Inferior parietal cortex (tissue), 1 donor: ENCODE results near the gene DNAJB11.
"Not testable (repeated sequence)": the region's sequence is repeated elsewhere in the genome, so short reads cannot be mapped to it uniquely, and the experiment has no call there.

ENCODE experiments used
- DNase-seq: peaks from one replicate; pipeline ENCODE4 v3.0.0-alpha.2; 2016; ENCODE audit errors: extremely low spot score

The DNAJB11 gene

GRCh38 chr3:186618318-186618938, 47.9 kb downstream of the DNAJB11 start:
- no peak for DNase-seq

DNA sequence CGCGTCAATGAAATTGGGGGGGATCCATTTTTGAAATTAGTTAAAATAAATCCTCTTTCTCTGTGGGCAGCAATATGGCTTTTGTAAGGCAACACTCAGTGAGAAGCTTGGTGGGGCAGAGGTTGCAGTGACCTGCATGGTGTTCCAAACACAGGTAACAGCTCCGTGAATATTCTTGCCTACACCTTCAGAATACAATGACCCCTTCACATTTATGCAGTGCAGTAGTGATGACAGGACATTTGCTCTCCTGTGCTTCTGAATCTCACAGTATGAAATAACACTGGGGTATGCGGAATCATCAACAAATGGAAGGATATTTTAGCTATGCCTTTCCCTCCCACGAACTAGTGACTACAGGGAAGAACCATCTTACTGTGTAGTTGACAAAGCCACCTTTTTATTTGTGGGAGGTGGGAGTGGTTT, 49.3 kb downstream of the DNAJB11 start:
- no peak for DNase-seq

DNA sequence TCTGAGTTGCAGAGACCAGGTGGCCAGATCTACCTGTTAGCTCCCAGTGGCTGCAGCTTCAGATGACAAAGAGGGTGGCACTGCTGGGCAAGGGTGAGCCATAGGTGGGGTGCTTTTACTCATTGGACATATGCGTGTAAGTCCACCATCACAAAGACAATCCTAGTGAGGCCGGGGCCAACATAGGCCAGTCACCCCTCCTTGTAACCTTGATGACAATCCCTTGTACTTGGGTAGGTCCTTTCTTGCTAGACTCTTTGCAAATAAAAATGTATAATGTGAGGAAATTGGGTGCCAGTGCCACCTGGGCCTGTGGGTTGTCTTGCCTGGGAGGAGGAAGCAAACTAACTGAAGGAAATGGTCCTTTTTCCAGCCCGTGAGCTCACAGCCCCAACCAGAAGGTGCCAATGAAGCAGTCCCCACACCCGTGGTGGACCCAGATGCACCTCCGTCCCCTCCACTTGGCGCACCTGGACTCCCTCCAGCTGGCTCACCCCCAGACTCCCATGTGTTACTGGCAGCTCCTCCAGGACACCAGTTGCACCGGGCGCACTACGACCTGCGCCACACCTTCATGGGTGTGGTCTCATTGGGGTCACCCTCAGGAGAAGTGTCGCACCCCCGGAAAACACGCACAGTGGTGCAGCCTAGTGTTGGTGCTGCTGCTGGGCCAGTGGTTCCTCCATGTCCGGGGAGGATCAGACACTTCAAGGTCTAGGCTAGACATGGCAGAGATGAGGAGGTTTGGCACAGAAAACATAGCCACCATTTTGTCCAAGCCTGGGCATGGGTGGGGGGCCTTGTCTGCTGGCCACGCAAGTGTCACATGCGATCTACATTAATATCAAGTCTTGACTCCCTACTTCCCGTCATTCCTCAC, 49.9 kb downstream of the DNAJB11 start:
- DNase-seq = no peak

DNA sequence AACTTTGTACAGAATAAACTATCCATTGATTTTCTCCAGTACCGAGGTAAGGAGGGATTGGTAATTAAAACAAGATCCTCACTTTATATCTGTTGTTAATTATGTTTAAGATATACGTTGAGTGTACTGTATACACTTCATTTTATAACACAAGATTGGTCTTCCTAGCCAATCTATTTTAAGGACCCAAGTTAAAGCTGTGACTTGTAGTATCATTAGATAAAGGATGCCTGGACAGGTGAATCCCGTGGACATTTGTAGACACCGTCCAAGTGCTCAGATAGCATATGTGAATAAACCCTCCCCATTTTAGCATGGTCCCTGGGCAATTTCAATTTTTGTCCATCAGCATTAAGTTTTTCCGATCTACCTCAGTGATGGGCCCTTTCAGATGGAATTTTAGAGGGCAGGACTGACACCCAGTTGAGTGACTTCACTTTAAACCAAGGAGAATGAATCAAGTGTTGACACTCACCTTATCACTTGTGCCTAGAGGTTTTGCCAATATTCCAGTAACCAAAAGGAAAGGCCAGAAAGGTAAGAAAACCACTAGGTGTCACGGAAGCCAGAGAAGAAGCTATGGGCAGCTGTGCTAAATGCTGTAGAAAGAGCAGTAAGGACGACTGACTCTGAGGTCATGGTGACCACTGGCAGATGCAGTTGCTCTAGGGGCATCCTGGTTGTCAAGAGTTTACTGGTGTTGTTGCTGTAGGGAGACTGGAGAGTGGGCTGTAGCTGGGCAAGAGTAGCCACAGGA, 51.6 kb downstream of the DNAJB11 start:
- no peak for DNase-seq

DNA sequence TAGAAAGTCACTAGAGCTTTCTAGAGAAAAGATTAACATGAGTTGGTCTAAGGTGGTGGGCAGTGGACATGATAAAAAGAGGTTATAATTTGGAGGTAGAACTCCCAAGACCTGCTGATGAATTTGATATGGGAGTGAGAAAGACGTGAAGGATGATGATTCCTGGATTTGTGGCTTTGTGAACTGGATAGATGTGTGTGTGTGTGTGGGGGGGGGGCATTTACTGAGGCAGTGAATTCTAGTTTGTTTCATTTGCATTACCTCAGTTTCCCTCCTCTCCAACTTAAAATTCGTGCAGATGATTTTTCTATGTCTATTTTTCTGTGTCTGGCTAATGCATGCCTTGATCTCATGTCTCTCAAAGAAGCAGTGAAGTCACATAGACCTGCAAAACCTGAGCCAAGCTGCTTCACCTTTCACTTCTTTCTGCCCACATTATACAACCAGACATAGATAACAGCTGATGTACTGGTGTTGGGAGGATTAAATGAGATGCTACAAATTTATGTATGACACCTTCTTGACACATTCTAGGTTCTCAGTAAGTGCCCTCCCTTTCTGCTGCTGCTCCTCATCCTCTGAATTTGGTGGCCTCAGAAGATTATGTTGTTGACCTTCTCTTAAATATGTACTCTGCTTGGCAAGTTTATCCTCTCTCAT, 52.3 kb downstream of the DNAJB11 start:
- DNase-seq = no peak

GRCh38 chr3:186624598-186624997, 54.1 kb downstream of the DNAJB11 start:
- DNase-seq = no peak

DNA sequence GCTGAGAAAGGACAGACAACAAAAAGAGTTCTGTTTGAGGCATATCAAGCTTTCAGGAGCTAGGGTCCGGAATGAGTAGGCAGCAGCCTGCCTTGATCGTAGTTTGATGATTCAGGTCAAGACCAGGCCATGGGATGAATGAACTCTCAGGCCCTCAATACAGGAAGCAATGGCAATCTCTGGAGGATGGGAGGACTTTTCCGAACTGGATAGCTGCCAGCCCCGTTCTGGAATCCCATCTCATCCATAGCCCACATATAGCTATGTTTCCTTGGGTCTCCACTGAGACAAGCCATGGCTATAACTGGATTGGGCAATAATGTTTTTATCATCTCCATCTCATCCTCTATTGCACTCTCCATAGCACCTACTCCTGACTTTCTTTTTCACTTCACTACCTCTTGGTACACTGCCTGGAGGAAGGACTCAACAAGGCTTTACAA, 55.1 kb downstream of the DNAJB11 start:
- DNase-seq = no peak

DNA sequence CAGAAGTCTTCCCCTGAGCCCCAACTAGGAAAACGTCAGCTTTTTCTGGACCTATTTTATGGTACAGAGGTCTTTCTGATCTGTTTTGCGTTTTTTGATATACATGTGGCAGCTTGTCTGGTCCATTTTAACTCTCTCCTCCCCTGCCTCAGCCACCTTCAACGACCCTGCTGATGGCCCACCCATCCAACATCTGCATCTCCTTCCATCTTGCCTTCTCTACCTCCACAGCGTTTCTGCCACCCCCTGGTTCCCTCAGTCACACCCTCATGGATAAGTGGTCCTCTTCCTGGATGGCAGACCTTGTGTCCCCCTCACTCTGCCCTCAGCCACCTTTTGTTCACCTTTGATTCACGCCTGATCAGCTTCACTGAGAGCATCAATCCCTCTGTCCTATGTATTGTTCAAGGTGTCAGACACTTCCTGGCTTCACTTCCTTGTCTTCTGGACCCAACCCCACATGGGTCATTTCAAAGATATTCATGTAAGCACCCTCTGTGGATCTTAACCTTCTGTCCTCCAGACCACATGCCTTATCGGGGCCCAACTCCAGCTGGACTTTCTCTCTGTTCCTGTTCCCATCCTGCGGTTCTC, 55.8 kb downstream of the DNAJB11 start:
- no peak for DNase-seq

- DNase-seq = no peak
Measured at GRCh38 chr3:186627852-186628414, 57.4 kb downstream of the DNAJB11 start.

GRCh38 chr3:186628756-186629155, 58.2 kb downstream of the DNAJB11 start:
- DNase-seq = no peak

DNA sequence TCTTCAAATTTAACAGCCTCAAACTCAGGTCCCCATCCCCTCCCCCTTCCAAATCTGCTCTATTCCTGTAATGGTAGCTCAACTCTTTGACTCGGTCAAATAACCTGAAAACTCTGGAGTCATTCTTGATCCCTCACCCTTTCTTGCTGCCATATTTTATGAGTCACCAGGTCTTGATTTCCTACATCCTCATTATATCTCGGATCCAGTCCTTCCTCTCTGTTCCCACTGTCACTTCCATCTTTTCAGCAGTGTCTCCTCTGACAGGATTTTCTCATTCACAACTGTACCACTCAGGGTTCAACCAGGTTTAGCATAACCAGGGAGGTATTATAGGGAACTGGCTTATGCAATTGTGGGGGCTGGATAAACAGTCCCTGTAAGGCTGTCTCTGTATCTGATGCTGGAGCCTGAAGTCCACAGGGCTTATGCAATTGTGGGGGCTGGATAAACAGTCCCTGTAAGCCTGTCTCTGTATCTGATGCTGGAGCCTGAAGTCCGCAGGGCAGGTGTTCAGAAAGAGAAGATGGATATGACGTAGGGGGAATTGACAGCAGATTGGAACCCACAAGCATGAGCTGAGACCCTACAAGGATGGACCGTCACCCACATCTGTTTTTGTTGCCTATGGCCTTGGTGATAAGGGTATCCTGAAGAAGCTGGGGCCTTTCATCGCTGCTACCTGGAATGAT, 60.6 kb downstream of the DNAJB11 start:
- no peak for DNase-seq

DNA sequence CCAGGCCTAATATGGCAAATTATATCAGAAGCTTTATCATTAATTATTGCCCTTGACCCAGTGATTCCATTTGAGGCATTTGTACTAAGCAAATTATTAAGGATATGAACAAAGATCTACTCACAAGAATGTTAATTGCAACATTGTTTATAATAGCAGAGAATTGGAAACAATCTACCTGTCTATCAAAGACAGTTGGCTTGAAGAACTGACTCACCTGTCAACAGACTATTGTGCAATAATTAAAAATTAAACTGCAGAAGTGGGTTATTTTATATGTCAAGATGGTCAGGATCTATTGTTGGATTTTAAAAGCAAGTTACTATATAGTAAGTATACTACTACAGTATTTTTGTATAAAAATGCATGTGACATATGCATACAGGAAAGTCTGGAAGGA, 63.0 kb downstream of the DNAJB11 start:
- no peak for DNase-seq

DNA sequence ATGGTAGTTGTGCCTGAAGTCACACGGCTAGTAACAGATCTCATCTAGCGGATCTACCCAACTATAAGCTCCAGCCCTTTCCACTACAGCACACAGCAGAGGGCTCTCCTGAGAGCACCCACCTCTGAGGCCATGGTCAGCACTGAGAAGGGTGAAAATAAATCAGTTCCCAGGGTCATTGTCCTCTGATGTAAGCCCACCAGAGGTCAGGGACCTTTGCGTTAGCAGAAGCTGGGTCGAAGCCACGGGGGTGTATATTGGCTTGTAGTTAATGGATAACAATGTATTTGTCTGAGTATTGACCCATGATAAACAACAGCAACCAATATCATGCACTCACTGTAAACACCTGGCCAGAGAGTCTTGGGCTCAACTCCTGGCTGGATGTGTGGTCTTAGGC, 63.7 kb downstream of the DNAJB11 start:
- not testable (repeated sequence) for DNase-seq
